Neural cell (in vitro differentiated cells): Measurements from ENCODE around the gene ZBTB7B. TPM values are rescaled to one million over a fixed set of nuclear protein-coding genes. Genes with fewer than 3 reads are reported as not detected.

Experiments
- H2AFZ ChIP-seq: fragments of 200-600, 300-800 bp; sonication (generic), shearing (Covaris generic); 2 replicates; pipeline ENCODE4 v1.6.0; 2014; ENCODE audit warnings: low read depth, mild to moderate bottlenecking, antibody characterized with exemption, low read length, moderate library complexity
- H3F3A ChIP-seq: fragments of 200-600 bp; shearing (Covaris generic); 2 replicates; pipeline ENCODE4 v1.6.1; 2016; ENCODE audit warnings: mild to moderate bottlenecking, moderate library complexity, mixed read lengths, antibody characterized with exemption, low read length; ENCODE audit not compliant: insufficient read depth, poor library complexity, severe bottlenecking
- H3K27ac ChIP-seq: fragments of 200-600, 300-800 bp; sonication (generic), shearing (Covaris generic); 2 replicates; pipeline ENCODE4 v1.5.1; 2014; ENCODE audit warnings: mild to moderate bottlenecking, low read length, moderate library complexity
- H3K27me3 ChIP-seq: fragments of 300-800, 200-600 bp; sonication (generic), shearing (Covaris generic); 2 replicates; pipeline ENCODE4 v1.6.0; 2014; ENCODE audit warnings: mild to moderate bottlenecking, low read depth, low read length, moderate library complexity; ENCODE audit not compliant: insufficient read depth
- H3K36me3 ChIP-seq: fragments of 300-800, 200-600 bp; sonication (generic), shearing (Covaris generic); 2 replicates; pipeline ENCODE4 v1.5.1; 2014; ENCODE audit warnings: mild to moderate bottlenecking, antibody characterized with exemption, low read length, moderate library complexity; ENCODE audit not compliant: insufficient read depth
- H3K4me2 ChIP-seq: fragments of 300-800, 200-600 bp; sonication (generic), shearing (Covaris generic); 2 replicates; pipeline ENCODE4 v1.6.0; 2014; ENCODE audit warnings: mild to moderate bottlenecking, low read length
- H3K4me3 ChIP-seq: fragments of 300-800, 200-600 bp; sonication (generic), shearing (Covaris generic); 2 replicates; pipeline ENCODE4 v1.5.1; 2014; ENCODE audit warnings: mild to moderate bottlenecking, low read length, moderate library complexity
- H3K79me2 ChIP-seq: fragments of 200-600 bp; shearing (Covaris generic); replicated peaks from 2 replicates; pipeline ENCODE4 v1.6.0; 2014; ENCODE audit warnings: mild to moderate bottlenecking, low read length, moderate library complexity; ENCODE audit not compliant: insufficient read depth
- H3K9ac ChIP-seq: fragments of 300-800, 200-600 bp; sonication (generic), shearing (Covaris generic); 2 replicates; pipeline ENCODE4 v1.6.1; 2016; ENCODE audit warnings: mild to moderate bottlenecking, low read length, mixed read lengths
- H3K9me2 ChIP-seq: fragments of 200-600 bp; shearing (Covaris generic); 2 replicates; pipeline ENCODE4 v1.6.1; 2016; ENCODE audit warnings: mild to moderate bottlenecking, low read length, mixed read lengths; ENCODE audit not compliant: insufficient read depth
- H3K9me3 ChIP-seq: fragments of 200-600, 300-800 bp; sonication (generic), shearing (Covaris generic); 2 replicates; pipeline ENCODE4 v1.6.1; 2016; ENCODE audit warnings: mild to moderate bottlenecking, mixed run types, low read length, moderate library complexity, mixed read lengths
- H4K20me1 ChIP-seq: fragments of 200-600 bp; shearing (Covaris generic); 2 replicates; pipeline ENCODE4 v1.6.1; 2016; ENCODE audit warnings: mild to moderate bottlenecking, mixed run types; ENCODE audit not compliant: insufficient read depth
- CTCF ChIP-seq: fragments of 450-650 bp; IDR thresholded peaks from 2 replicates; pipeline ENCODE4 v1.5.1; 2014; ENCODE audit warnings: antibody characterized with exemption, mild to moderate bottlenecking, moderate library complexity; ENCODE audit not compliant: poor library complexity, severe bottlenecking
- EP300 ChIP-seq: fragments of 450-650 bp; conservative IDR thresholded peaks from 2 replicates; pipeline ENCODE4 v1.6.1; 2014; ENCODE audit warnings: antibody characterized with exemption, mild to moderate bottlenecking, moderate library complexity; ENCODE audit not compliant: poor library complexity, severe bottlenecking
- EZH2 ChIP-seq: fragments of 200-600, 300-800 bp; shearing (Covaris generic), sonication (generic); IDR thresholded peaks from 2 replicates; pipeline ENCODE4 v1.6.1; 2014; ENCODE audit warnings: antibody characterized with exemption, low read length, borderline replicate concordance, mild to moderate bottlenecking; ENCODE audit not compliant: insufficient read depth, poor library complexity, severe bottlenecking
- MXI1 ChIP-seq: fragments of 450-650 bp; conservative IDR thresholded peaks from 2 replicates; pipeline ENCODE4 v1.6.1; 2014; ENCODE audit warnings: antibody characterized with exemption, mild to moderate bottlenecking; ENCODE audit not compliant: poor library complexity, severe bottlenecking
- POLR2AphosphoS5 ChIP-seq: IDR thresholded peaks from 2 replicates; pipeline ENCODE4 v1.6.1; 2012
- RAD21 ChIP-seq: fragments of 450-650 bp; conservative IDR thresholded peaks from 2 replicates; pipeline ENCODE4 v1.6.1; 2014; ENCODE audit warnings: antibody characterized with exemption, mild to moderate bottlenecking, moderate library complexity
- SMC3 ChIP-seq: fragments of 450-650 bp; conservative IDR thresholded peaks from 2 replicates; pipeline ENCODE4 v1.6.1; 2014; ENCODE audit warnings: antibody characterized with exemption, mild to moderate bottlenecking, moderate library complexity; ENCODE audit not compliant: poor library complexity
- TAF1 ChIP-seq: IDR thresholded peaks from 2 replicates; pipeline ENCODE4 v1.6.1; 2012; ENCODE audit warnings: low read depth
- polyA plus RNA-seq: library from polyadenylated mRNA; depleted of rRNA; stranded (reverse); fragments of >200 nt; gene quantifications from 2 replicates; pipeline ENCODE4 v1.2.3, GENCODE V29; 2014
- TF ChIP-seq, protein P1 (sequence below): IDR thresholded peaks from 2 replicates; pipeline ENCODE4 v1.6.1; 2012; ENCODE audit warnings: borderline replicate concordance

The ZBTB7B gene
- polyA plus RNA-seq, 1 donor from 2014 or later, result 0.54 TPM

DNA sequence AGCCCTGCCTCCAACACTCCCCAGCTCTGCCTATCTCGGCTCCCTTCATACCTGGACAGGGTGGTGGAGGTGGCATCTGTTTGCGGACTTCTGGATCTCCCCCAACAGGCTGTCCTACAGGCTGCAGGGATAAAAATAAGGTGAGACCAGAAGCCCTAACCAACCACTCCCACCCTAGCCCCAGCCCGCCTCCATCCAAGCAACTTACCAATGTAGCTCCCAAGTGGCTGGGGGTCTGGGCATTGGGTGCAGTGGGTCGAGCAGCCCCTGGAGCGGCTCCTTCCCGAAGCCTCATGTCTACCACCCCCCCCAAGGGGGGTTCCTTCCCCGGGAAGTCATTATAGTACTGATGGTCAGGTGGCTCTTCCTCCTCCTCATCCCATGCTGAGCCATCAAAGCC lies 36.5 kb upstream of the ZBTB7B start:
- Histone ChIP-seq H3K36me3 (no peaks in the 10 kb centered on the region), H3K79me2 (peaks cover 13% of the 10 kb centered on the region), H3K27ac (no peak overlapping the region), H3K4me2 (no peak overlapping the region), H3F3A (no peaks in the 10 kb centered on the region), H3K9ac (no peak overlapping the region), H3K9me3 (no peaks in the 10 kb centered on the region), H3K27me3 (no peaks in the 10 kb centered on the region), H3K9me2 (no peaks in the 10 kb centered on the region), H2AFZ (no peak overlapping the region), H4K20me1 (no peaks in the 10 kb centered on the region), H3K4me3 (no peak overlapping the region)
- TF ChIP-seq EZH2 (no peak), RAD21 (no peak), EP300 (no peak), CTCF (no peak), SMC3 (no peak), TAF1 (no peak)
- TF ChIP-seq, protein P1, sequence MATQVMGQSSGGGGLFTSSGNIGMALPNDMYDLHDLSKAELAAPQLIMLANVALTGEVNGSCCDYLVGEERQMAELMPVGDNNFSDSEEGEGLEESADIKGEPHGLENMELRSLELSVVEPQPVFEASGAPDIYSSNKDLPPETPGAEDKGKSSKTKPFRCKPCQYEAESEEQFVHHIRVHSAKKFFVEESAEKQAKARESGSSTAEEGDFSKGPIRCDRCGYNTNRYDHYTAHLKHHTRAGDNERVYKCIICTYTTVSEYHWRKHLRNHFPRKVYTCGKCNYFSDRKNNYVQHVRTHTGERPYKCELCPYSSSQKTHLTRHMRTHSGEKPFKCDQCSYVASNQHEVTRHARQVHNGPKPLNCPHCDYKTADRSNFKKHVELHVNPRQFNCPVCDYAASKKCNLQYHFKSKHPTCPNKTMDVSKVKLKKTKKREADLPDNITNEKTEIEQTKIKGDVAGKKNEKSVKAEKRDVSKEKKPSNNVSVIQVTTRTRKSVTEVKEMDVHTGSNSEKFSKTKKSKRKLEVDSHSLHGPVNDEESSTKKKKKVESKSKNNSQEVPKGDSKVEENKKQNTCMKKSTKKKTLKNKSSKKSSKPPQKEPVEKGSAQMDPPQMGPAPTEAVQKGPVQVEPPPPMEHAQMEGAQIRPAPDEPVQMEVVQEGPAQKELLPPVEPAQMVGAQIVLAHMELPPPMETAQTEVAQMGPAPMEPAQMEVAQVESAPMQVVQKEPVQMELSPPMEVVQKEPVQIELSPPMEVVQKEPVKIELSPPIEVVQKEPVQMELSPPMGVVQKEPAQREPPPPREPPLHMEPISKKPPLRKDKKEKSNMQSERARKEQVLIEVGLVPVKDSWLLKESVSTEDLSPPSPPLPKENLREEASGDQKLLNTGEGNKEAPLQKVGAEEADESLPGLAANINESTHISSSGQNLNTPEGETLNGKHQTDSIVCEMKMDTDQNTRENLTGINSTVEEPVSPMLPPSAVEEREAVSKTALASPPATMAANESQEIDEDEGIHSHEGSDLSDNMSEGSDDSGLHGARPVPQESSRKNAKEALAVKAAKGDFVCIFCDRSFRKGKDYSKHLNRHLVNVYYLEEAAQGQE, result no peak

DNA sequence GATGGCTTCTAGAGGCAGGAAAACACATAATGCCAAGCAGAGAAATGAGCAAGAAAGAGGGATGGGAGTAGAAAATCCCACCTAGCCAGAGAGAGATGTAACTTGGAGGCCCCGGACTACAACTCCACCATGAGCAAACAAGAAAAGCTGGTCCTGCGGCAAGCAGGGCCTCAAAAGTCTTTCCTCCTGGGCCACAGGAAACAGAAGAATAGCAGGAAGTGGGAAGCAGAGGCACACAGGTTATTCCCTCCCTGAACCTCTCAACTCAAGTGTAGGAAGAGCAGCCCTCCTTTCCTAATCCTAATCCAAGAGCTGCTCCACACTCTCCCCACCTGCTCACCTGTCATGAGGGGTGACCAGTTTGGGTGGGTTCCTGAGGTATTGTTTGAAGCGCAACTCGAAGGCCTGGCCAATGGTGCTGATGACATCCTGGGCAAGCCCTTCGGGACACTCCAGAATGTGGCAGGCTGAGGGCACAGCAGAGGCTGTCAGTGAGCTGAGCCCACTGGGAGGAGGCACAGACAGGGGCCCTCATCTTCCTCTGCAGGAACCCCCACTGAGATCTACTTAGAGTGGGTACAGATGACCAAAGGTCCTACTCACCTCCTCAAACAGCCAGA lies 35.2 kb upstream of the ZBTB7B start:
- Histone ChIP-seq H2AFZ (no peak overlapping the region), H3K4me3 (no peak overlapping the region), H3K27me3 (no peaks in the 10 kb centered on the region), H3K4me2 (no peak overlapping the region), H3K9ac (no peak overlapping the region), H3K27ac (no peak overlapping the region), H3K9me3 (no peaks in the 10 kb centered on the region), H3K79me2 (peaks cover 8% of the 10 kb centered on the region), H3K36me3 (no peaks in the 10 kb centered on the region), H4K20me1 (no peaks in the 10 kb centered on the region), H3F3A (no peaks in the 10 kb centered on the region), H3K9me2 (no peaks in the 10 kb centered on the region)
- TF ChIP-seq, protein P1, result no peak
- TF ChIP-seq EP300 (no peak), POLR2AphosphoS5 (no peak), TAF1 (no peak), CTCF (no peak), SMC3 (no peak), EZH2 (no peak), RAD21 (no peak), MXI1 (no peak)
